RWPE1 (cell line): Measurements from ENCODE around the gene DDIT3.

Experiments used
- CTCF ChIA-PET: fragments of 350-600 bp; sonication (Branson Sonifier 250); formaldehyde crosslinking; extraction: SDS; loops from one replicate; lab custom pipeline; 2021; lab: Yijun Ruan, JAX
- POLR2A ChIA-PET: fragments of 400-600 bp; formaldehyde crosslinking; extraction: SDS; loops from one replicate; lab custom pipeline; 2020; ENCODE audit warnings: antibody characterized with exemption; ENCODE audit not compliant: low non-redundant PET; lab: Yijun Ruan, JAX
- DNase-seq: peaks from one replicate; pipeline ENCODE4 v3.0.0; 2012; ENCODE audit warnings: low spot score
- H3K27ac ChIP-seq: fragments of 450-650 bp; 2 replicates; pipeline ENCODE4 v1.5.1; 2017
- CTCF ChIP-seq: fragments of 450-650 bp; conservative IDR thresholded peaks from 2 replicates; pipeline ENCODE4 v1.5.1; 2017; ENCODE audit warnings: low read depth, mild to moderate bottlenecking

Gene DDIT3

GRCh38 chr12:57533108-57533507 is 12.8 kb upstream of the DDIT3 start:
- CTCF ChIA-PET: no interaction called here
- no peak for DNase-seq
- no peak overlapping the region for H3K27ac ChIP-seq
- TF ChIP-seq CTCF: no peak
- POLR2A ChIA-PET: no interaction called here

GRCh38 chr12:57531836-57532235 is 11.5 kb upstream of the DDIT3 start:
- H3K27ac ChIP-seq: peak overlapping the region; percentile 23; the same call in 1 of the 2 replicates
- ChIA-PET POLR2A (no interaction called here), CTCF (interaction anchor here (0.6 to 1.0 kb wide), 3 partner anchors 20 to 101 kb away, joined by 3 to 5 read pairs (median 3); partner anchors contain the start of gene B4GALNT1)
- no peak for DNase-seq
- no peak for TF ChIP-seq CTCF

DNA sequence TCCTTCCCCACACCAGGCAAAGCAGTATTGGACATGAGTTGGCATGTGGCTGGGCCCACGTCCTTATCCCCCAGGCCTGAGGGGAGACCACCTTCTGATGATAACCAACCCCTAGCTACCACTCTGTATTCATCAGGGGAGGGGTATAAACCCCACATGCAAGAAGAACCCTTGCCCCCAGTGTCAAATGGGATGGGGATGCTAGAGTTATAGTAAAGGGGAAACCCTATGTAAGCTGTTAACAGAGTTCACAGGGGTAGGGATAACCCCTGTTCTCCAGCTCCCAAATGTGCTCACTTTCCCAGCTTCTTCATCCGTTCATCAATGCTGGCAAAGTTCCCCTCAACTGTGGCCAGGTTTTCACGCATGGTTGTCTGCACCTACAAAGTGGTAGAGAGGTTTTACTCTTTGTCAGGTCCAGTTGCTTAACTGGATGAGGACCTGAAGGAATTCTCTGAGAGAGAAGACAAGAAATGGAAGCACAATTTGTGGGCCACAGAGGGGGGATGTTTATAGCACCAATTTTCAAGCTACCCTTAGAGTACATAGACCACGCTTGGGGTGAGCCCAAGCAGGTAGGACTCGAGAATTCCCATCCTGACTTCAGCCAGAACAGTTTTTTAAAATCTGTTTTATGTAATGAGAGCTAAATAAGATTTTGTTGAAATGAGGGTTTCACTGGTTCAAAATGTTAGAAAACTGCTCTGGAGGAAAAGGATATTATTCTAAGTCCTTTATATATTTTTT is 10.3 kb upstream of the DDIT3 start:
- POLR2A ChIA-PET: interaction anchor here (0.6 kb wide), 1 partner anchor 11 kb away, joined by 3 read pairs; no protein-coding TSS in a partner anchor
- H3K27ac ChIP-seq: peak overlapping the region; percentile 98
- CTCF ChIA-PET: no interaction called here
- TF ChIP-seq CTCF: no peak
- no peak for DNase-seq

GRCh38 chr12:57529831-57530230 is 9.5 kb upstream of the DDIT3 start:
- H3K27ac ChIP-seq: peak overlapping the region; percentile 98
- TF ChIP-seq CTCF: no peak
- POLR2A ChIA-PET: no interaction called here
- CTCF ChIA-PET: no interaction called here
- DNase-seq: no peak

GRCh38 chr12:57528831-57529555 is 8.7 kb upstream of the DDIT3 start:
- no peak for TF ChIP-seq CTCF
- ChIA-PET CTCF (interaction anchor here (0.7 to 1.1 kb wide), 4 partner anchors 9 to 206 kb away, joined by 3 to 5 read pairs (median 3); no protein-coding TSS in a partner anchor), POLR2A (interaction anchor here (0.9 kb wide), 1 partner anchor 8 kb away, joined by 3 read pairs; the partner anchor contains the start of gene DDIT3)
- no peak for DNase-seq
- peak overlapping the region; percentile 98 for H3K27ac ChIP-seq

DNA sequence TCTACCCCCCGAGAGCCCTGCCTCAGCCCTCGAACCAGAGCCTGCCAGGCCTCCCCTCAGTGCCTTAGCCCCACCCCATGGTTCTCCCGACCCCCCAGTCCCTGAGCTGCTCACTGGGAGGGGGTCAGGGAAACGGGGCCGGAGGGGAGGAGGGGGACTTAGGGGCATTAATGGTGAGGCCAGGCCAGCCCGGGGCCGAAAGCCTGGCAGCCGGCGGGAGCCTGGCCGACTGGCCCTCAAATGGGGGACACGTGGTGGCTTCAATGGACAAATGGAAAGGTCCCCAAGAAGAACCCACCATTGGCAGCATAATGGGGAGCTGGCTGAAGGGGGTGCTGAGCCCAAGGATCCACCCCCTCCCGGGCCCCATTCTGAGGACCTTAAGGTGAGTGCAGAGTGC is 7.9 kb upstream of the DDIT3 start:
- ChIA-PET POLR2A (interaction anchor here (0.9 kb wide), 1 partner anchor 7 kb away, joined by 3 read pairs; the partner anchor contains the start of gene DDIT3), CTCF (interaction anchor here (0.7 kb wide), 1 partner anchor 10 kb away, joined by 3 read pairs; no protein-coding TSS in a partner anchor)
- DNase-seq: no peak
- peak overlapping the region; percentile 98 for H3K27ac ChIP-seq
- TF ChIP-seq CTCF: no peak
